ENCODE data around the gene FBXO38. TPM values are rescaled to one million over a fixed set of nuclear protein-coding genes. Genes with fewer than 3 reads are reported as not detected.

The FBXO38 gene
- total RNA-seq, 4 donors from 2014 or later: 29.4 to 81.3 (median 48.7) TPM

DNA sequence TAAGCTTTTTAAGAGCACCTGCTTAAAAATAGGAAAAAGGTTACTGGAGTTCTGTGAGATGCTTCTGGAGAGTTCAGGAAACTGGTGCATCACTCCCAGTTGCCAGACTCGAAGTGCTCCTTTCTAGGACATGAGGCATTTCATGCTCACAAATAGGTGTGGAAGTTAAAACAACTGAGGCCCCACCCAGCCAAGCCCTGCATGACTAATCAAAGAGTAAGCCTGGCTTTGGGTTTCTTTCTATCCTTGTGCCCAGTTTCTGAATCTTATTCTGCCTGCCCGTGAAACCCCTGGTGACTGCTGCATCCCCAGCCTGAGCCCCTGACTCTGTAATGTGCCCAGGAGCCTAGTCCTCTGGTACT lies 40.7 kb upstream of the FBXO38 start:
- H3K9me3 ChIP-seq: no peaks in the 10 kb centered on the region
- H3K36me3 ChIP-seq: no peaks in the 10 kb centered on the region
- no peak overlapping the region for H3K27ac ChIP-seq
- H3K4me1 ChIP-seq: no peaks in the 10 kb centered on the region
- TF ChIP-seq, protein P1, sequence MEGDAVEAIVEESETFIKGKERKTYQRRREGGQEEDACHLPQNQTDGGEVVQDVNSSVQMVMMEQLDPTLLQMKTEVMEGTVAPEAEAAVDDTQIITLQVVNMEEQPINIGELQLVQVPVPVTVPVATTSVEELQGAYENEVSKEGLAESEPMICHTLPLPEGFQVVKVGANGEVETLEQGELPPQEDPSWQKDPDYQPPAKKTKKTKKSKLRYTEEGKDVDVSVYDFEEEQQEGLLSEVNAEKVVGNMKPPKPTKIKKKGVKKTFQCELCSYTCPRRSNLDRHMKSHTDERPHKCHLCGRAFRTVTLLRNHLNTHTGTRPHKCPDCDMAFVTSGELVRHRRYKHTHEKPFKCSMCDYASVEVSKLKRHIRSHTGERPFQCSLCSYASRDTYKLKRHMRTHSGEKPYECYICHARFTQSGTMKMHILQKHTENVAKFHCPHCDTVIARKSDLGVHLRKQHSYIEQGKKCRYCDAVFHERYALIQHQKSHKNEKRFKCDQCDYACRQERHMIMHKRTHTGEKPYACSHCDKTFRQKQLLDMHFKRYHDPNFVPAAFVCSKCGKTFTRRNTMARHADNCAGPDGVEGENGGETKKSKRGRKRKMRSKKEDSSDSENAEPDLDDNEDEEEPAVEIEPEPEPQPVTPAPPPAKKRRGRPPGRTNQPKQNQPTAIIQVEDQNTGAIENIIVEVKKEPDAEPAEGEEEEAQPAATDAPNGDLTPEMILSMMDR (IDR thresholded peaks at IDR 0.05): no peak
- no peak for TF ChIP-seq POLR2A (IDR thresholded peaks at IDR 0.05)
- H3K4me3 ChIP-seq: no peak overlapping the region
- intact Hi-C loops (cut with DNase I; ENCODE audit: low total_unique reads): no loop called here
- no peak for DNase-seq
- no peaks in the 10 kb centered on the region for H3K27me3 ChIP-seq

DNA sequence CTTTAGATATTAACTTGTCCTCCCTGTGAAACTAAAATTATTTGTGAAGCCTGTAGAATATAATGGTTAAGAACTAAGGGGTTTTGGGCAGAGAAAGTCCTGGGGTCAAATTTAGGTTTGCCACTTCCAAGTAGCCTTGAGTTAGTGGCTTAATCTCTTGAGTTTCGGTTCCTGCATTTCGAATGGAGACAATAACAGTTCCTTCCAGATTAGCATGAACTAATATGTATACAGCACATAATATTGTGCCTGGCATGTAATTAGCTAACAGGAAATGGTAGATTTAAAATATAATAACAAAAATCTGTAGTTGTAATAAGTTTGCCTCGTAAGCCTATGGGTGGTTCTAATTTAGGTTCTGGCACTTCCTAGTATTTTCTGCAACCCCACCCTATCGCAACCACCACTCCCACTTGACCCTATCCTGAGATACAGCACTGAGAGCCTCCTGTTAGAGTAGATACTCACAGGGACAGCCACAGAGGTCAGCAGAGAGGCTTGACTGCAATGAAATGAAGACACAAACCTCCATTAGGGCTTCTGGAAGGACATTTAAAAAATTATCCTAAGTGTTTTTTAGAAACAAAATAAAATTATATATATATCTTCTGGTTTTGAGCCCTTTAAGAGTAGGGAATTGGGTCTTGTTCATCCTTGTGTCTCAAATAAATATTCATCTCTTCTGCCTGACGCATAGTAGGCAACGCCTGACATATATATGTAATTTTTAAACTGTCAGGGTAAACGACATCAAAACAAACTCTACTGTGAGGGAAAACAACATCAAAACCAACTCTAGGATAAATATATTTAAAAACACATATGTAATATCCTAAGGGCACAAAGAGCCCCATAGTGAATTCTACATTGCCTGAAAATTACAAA lies 39.9 kb upstream of the FBXO38 start:
- Histone ChIP-seq H3K36me3 (no peaks in the 10 kb centered on the region), H3K4me3 (no peak overlapping the region), H3K4me1 (no peaks in the 10 kb centered on the region), H3K9me3 (no peaks in the 10 kb centered on the region), H3K27me3 (no peaks in the 10 kb centered on the region), H3K27ac (no peak overlapping the region)
- intact Hi-C loops (cut with DNase I; ENCODE audit: low total_unique reads): no loop called here
- no peak for DNase-seq
- no peak for TF ChIP-seq POLR2A (IDR thresholded peaks at IDR 0.05)

DNA sequence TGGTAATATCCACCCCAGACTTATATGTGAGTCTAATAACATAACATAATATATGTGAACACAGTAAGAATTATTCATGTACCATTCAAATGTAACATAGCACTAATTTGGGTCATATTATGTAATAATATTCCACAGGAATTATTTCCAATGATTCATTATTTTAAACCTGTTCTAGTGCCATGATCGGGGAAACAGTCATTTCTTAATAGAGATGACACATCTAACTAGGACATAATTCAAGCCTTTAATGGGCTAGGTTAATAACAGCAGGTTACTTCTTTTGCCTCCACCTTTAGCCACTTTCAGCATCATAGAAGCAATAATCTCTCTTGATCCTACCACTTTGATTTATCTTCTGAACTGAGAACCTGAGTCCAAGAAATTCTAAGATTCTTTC lies 36.1 kb upstream of the FBXO38 start:
- TF ChIP-seq, protein P1 (IDR thresholded peaks at IDR 0.05): no peak
- no peak for TF ChIP-seq POLR2A (IDR thresholded peaks at IDR 0.05)
- Histone ChIP-seq H3K27ac (no peak overlapping the region), H3K9me3 (no peaks in the 10 kb centered on the region), H3K4me3 (no peak overlapping the region), H3K4me1 (no peaks in the 10 kb centered on the region), H3K36me3 (no peaks in the 10 kb centered on the region), H3K27me3 (no peaks in the 10 kb centered on the region)
- no peak for DNase-seq
- intact Hi-C loops (cut with DNase I; ENCODE audit: low total_unique reads): no loop called here

DNA sequence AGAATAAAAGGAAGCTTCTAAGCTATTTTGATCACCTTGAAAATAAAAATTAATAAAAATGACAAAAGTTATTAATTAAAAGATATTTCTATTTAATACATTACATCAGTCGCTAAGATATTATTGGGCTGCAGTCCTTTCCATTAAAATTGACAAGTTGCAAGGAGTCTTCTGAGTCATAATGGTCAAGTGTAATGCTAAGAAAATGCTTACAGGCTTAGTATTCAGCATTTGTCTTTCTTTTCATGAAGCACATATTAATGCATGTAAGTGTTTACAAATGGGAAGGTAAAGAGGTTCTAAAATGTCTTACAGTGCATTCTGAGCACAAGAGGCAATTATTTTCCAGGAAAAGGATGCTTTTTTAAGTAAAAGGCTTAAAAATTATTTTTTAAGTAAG lies 31.1 kb upstream of the FBXO38 start:
- no peaks in the 10 kb centered on the region for H3K9me3 ChIP-seq
- no peaks in the 10 kb centered on the region for H3K27me3 ChIP-seq
- H3K27ac ChIP-seq: no peak overlapping the region
- no peak for TF ChIP-seq POLR2A (IDR thresholded peaks at IDR 0.05)
- TF ChIP-seq, protein P1 (IDR thresholded peaks at IDR 0.05): no peak
- intact Hi-C loops (cut with DNase I; ENCODE audit: low total_unique reads): no loop called here
- H3K4me3 ChIP-seq: no peak overlapping the region
- no peaks in the 10 kb centered on the region for H3K36me3 ChIP-seq
- no peak for DNase-seq
- no peaks in the 10 kb centered on the region for H3K4me1 ChIP-seq

DNA sequence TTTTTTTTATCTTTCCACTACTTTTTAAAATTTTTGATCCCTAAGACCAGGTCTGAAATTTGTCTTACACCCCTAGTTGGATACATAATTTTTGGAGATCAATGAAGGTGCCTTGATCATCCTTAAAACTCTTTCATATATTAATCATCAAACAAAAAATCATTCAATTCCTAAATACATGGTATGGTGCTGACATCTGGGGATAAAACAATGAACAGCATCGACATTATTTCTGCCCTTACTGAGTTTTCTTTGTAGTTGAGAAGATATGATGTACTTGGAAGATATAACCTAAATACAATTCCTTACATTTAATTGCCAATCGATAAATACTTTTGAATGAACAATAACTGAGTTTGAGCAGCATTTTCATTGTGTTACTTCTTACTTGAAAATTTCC lies 30.1 kb upstream of the FBXO38 start:
- no peak for DNase-seq
- intact Hi-C loops (cut with DNase I; ENCODE audit: low total_unique reads): no loop called here
- no peak overlapping the region for H3K27ac ChIP-seq
- H3K36me3 ChIP-seq: no peaks in the 10 kb centered on the region
- H3K4me3 ChIP-seq: no peak overlapping the region
- no peaks in the 10 kb centered on the region for H3K4me1 ChIP-seq
- no peaks in the 10 kb centered on the region for H3K27me3 ChIP-seq
- TF ChIP-seq, protein P1 (IDR thresholded peaks at IDR 0.05): no peak
- TF ChIP-seq POLR2A (IDR thresholded peaks at IDR 0.05): no peak
- no peaks in the 10 kb centered on the region for H3K9me3 ChIP-seq
